ENCODE measurements around the gene CBLN4. TPM values are rescaled to one million over a fixed set of nuclear protein-coding genes. Genes with fewer than 3 reads are reported as not detected.

The CBLN4 gene
- total RNA-seq, 1 donor from 2014 or later = not detected

GRCh38 chr20:55953201-55953600 is 52.1 kb downstream of the CBLN4 start:
- H3K4me1 Mint-ChIP-seq (ENCODE audit: unreplicated experiment) = no peaks in the 10 kb centered on the region
- no peaks in the 10 kb centered on the region for H3K27me3 Mint-ChIP-seq (ENCODE audit: unreplicated experiment)
- no peak for TF ChIP-seq CTCF (IDR thresholded peaks at IDR 0.05)
- DNase-seq (ENCODE audit: extremely low spot score, unreplicated experiment) = no peak
- H3K4me3 Mint-ChIP-seq (ENCODE audit: unreplicated experiment) = no peak overlapping the region
- peaks cover 59% of the 10 kb centered on the region for H3K9me3 Mint-ChIP-seq (ENCODE audit: unreplicated experiment)
- H3K27ac Mint-ChIP-seq (ENCODE audit: unreplicated experiment) = no peak overlapping the region
- H3K36me3 Mint-ChIP-seq (ENCODE audit: unreplicated experiment) = no peaks in the 10 kb centered on the region

GRCh38 chr20:55947701-55948100 is 57.6 kb downstream of the CBLN4 start:
- no peak overlapping the region for H3K4me3 Mint-ChIP-seq (ENCODE audit: unreplicated experiment)
- no peaks in the 10 kb centered on the region for H3K36me3 Mint-ChIP-seq (ENCODE audit: unreplicated experiment)
- H3K27me3 Mint-ChIP-seq (ENCODE audit: unreplicated experiment) = no peaks in the 10 kb centered on the region
- H3K27ac Mint-ChIP-seq (ENCODE audit: unreplicated experiment) = no peak overlapping the region
- DNase-seq (ENCODE audit: extremely low spot score, unreplicated experiment) = no peak
- H3K9me3 Mint-ChIP-seq (ENCODE audit: unreplicated experiment) = peaks cover 55% of the 10 kb centered on the region
- H3K4me1 Mint-ChIP-seq (ENCODE audit: unreplicated experiment) = no peaks in the 10 kb centered on the region
- no peak for TF ChIP-seq CTCF (IDR thresholded peaks at IDR 0.05)

Other genes starting within 250 kb of the CBLN4 start
- not detected in 2 replicates for gene MC3R, start 243.2 kb upstream of the CBLN4 start, total RNA-seq

All from osteocyte (in vitro differentiated cells).